NB4 (cell line): ENCODE results near the gene FRYL.

Source experiments
- CTCF ChIP-seq: IDR thresholded peaks from one replicate; pipeline ENCODE4 v1.5.1; 2012; ENCODE audit warnings: low read depth, low read length
- POLR2A ChIP-seq: IDR thresholded peaks from 2 replicates; pipeline ENCODE4 v1.6.1; 2011; ENCODE audit warnings: mild to moderate bottlenecking; ENCODE audit not compliant: insufficient read length; ENCODE audit errors: extremely low read depth
- TF ChIP-seq, protein P1 (sequence below): IDR thresholded peaks from 2 replicates; pipeline ENCODE4 v1.6.1; 2011; ENCODE audit warnings: low read depth, low read length

DNA sequence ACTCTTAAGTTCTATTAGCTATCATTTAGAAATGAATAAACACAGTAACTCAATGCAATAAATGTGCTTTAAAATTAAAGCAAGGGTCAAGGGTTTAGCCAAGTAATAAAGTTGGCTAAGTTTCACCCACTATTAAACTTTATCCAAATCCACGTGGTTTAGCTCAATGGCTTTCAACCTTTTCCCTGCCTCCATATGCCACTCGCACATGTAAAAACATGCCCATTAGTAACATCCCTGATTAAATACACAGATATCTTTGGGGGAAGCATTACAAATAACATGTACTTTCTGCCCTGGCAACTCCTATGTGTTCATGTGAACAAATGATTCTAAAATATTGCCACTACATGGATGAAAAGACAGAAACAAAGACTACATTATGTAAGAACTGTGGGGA is 159.2 kb downstream of the FRYL start:
- TF ChIP-seq POLR2A (no peak), CTCF (no peak)
- TF ChIP-seq, protein P1, sequence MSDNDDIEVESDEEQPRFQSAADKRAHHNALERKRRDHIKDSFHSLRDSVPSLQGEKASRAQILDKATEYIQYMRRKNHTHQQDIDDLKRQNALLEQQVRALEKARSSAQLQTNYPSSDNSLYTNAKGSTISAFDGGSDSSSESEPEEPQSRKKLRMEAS, result no peak
